HG03159 (cell line): Measurements from ENCODE around the gene FNDC10.

ENCODE experiments used
- ATAC-seq: cut with Tn5 transposase; IDR thresholded peaks from one replicate; pipeline ENCODE4 v1.9.1; 2021; ENCODE audit warnings: mild to moderate bottlenecking, moderate library complexity; ENCODE audit not compliant: unreplicated experiment

The FNDC10 gene

DNA sequence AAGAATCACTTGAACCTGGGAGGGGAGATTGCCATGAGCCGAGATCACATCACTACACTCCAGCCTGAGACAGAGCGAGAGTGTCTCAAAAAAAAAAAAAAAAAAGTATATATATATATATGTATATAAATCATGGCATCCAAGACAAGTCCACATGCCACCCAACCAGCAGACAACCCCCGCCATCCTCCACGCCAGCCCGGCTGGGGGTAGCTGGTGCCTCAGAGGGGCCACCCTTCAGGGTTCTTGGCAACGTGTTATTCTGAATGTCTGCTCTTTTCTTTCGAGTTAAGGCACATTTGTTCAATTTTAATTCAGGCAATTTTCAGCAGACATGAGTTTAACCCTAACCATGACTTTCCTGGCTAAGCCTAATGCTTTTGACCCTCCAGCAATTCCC lies 49.8 kb downstream of the FNDC10 start:
- no peak for ATAC-seq

DNA sequence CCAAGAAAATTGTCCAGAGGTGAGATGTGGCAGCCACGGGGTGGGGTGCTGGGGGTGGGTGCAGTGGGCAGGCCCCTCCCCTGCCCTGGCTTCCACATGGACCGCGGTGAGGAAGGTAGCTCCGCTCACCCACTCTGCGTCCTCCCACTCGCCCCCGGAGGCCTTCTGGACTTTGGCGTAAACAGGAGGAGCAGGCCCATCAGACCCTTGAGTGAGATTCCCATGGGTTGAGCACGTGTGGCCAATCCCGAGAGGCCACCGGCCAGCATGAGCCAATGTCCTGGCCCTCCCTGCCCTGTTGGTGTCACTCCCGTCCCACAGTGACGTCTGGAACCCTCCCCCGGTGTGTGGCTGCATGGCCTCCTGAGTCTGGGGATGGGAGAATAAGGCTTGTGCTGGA lies 51.3 kb downstream of the FNDC10 start:
- ATAC-seq = no peak
